ENCODE measurements around the gene YTHDC2.

The YTHDC2 gene

GRCh38 chr5:113480243-113480642 is 33.3 kb upstream of the YTHDC2 start:
- no peaks in the 10 kb centered on the region for H3K27me3 ChIP-seq (replicated peaks; ENCODE audit: insufficient read depth, low read length)
- DNase-seq = no peak
- H3K9me2 ChIP-seq (replicated peaks; ENCODE audit: insufficient read depth, low read length) = no peaks in the 10 kb centered on the region
- H3K9me3 ChIP-seq (replicated peaks; ENCODE audit: insufficient read depth, low read length) = no peaks in the 10 kb centered on the region
- no peak overlapping the region for H3K9ac ChIP-seq (ENCODE audit: low read length)
- no peaks in the 10 kb centered on the region for H4K20me1 ChIP-seq (ENCODE audit: insufficient read depth, low read length)
- no peak overlapping the region for H3K4me3 ChIP-seq (ENCODE audit: low read length)
- no peaks in the 10 kb centered on the region for H3F3A ChIP-seq (ENCODE audit: insufficient read depth, low read length)
- no peak overlapping the region for H2AFZ ChIP-seq (ENCODE audit: low read length)
- H3K36me3 ChIP-seq (replicated peaks; ENCODE audit: insufficient read depth, low read length) = no peaks in the 10 kb centered on the region
- no peaks in the 10 kb centered on the region for H3K4me1 ChIP-seq (ENCODE audit: low read length)
- H3K4me2 ChIP-seq (ENCODE audit: low read depth, low read length) = no peak overlapping the region
- no peaks in the 10 kb centered on the region for H3K79me2 ChIP-seq (ENCODE audit: low read length)
- H3K27ac ChIP-seq (ENCODE audit: low read length) = no peak overlapping the region
- no peak for TF ChIP-seq EZH2phosphoT487 (IDR thresholded peaks at IDR 0.05; ENCODE audit: low read length)
- TF ChIP-seq CTCF (IDR thresholded peaks at IDR 0.05; ENCODE audit: low read length) = no peak
- no peak for TF ChIP-seq EZH2 (optimal IDR thresholded peaks at IDR 0.05; ENCODE audit: low read depth, low read length)

GRCh38 chr5:113487416-113487780 is 26.1 kb upstream of the YTHDC2 start:
- H3K4me2 ChIP-seq (ENCODE audit: low read depth, low read length) = peak overlapping the region; percentile 63; the same call in 1 of the 2 replicates
- H3K79me2 ChIP-seq (ENCODE audit: low read length) = no peaks in the 10 kb centered on the region
- H3K9me3 ChIP-seq (replicated peaks; ENCODE audit: insufficient read depth, low read length) = no peaks in the 10 kb centered on the region
- H3K27ac ChIP-seq (ENCODE audit: low read length) = no peak overlapping the region
- H3K4me3 ChIP-seq (ENCODE audit: low read length) = no peak overlapping the region
- DNase-seq = no peak
- no peak overlapping the region for H2AFZ ChIP-seq (ENCODE audit: low read length)
- no peaks in the 10 kb centered on the region for H3K36me3 ChIP-seq (replicated peaks; ENCODE audit: insufficient read depth, low read length)
- no peaks in the 10 kb centered on the region for H3K27me3 ChIP-seq (replicated peaks; ENCODE audit: insufficient read depth, low read length)
- H4K20me1 ChIP-seq (ENCODE audit: insufficient read depth, low read length) = no peaks in the 10 kb centered on the region
- peaks cover 5% of the 10 kb centered on the region for H3F3A ChIP-seq (ENCODE audit: insufficient read depth, low read length)
- TF ChIP-seq EZH2phosphoT487 (IDR thresholded peaks at IDR 0.05; ENCODE audit: low read length) = no peak
- TF ChIP-seq EZH2 (optimal IDR thresholded peaks at IDR 0.05; ENCODE audit: low read depth, low read length) = no peak
- TF ChIP-seq CTCF (IDR thresholded peaks at IDR 0.05; ENCODE audit: low read length) = no peak
- no peak overlapping the region for H3K9ac ChIP-seq (ENCODE audit: low read length)
- no peaks in the 10 kb centered on the region for H3K9me2 ChIP-seq (replicated peaks; ENCODE audit: insufficient read depth, low read length)
- peaks cover 11% of the 10 kb centered on the region for H3K4me1 ChIP-seq (ENCODE audit: low read length)

- peak within 1 kb of the TSS; percentile 45; the same call in 1 of the 2 replicates for H3K4me3 ChIP-seq (ENCODE audit: low read length)
- peaks cover 5% of the 10 kb centered on the region for H3F3A ChIP-seq (ENCODE audit: insufficient read depth, low read length)
- H3K4me1 ChIP-seq (ENCODE audit: low read length) = peaks cover 11% of the 10 kb centered on the region
- no peak within 1 kb of the TSS for H3K27ac ChIP-seq (ENCODE audit: low read length)
- DNase-seq = peak; percentile 31
- peak within 1 kb of the TSS; percentile 39; the same call in 1 of the 2 replicates for H2AFZ ChIP-seq (ENCODE audit: low read length)
- no peaks in the 10 kb centered on the region for H3K27me3 ChIP-seq (replicated peaks; ENCODE audit: insufficient read depth, low read length)
- TF ChIP-seq CTCF (IDR thresholded peaks at IDR 0.05; ENCODE audit: low read length) (no peak), EZH2 (optimal IDR thresholded peaks at IDR 0.05; ENCODE audit: low read depth, low read length) (no peak), EZH2phosphoT487 (IDR thresholded peaks at IDR 0.05; ENCODE audit: low read length) (no peak)
- H4K20me1 ChIP-seq (ENCODE audit: insufficient read depth, low read length) = no peaks in the 10 kb centered on the region
- H3K9me3 ChIP-seq (replicated peaks; ENCODE audit: insufficient read depth, low read length) = no peaks in the 10 kb centered on the region
- H3K9ac ChIP-seq (ENCODE audit: low read length) = no peak within 1 kb of the TSS
- H3K9me2 ChIP-seq (replicated peaks; ENCODE audit: insufficient read depth, low read length) = no peaks in the 10 kb centered on the region
- H3K79me2 ChIP-seq (ENCODE audit: low read length) = no peaks in the 10 kb centered on the region
- H3K4me2 ChIP-seq (ENCODE audit: low read depth, low read length) = peak within 1 kb of the TSS; percentile 63
- no peaks in the 10 kb centered on the region for H3K36me3 ChIP-seq (replicated peaks; ENCODE audit: insufficient read depth, low read length)
These were observed 25.5 kb upstream of the YTHDC2 start, which contains the start of gene MCC for GRCh38 chr5:113487781-113488644. Gene MCC (minus strand): TSS chr5:113488453.
